Fibroblast of lung (primary cell): Measurements from ENCODE around the gene INPP1. TPM values are rescaled to one million over a fixed set of nuclear protein-coding genes. Genes with fewer than 3 reads are reported as not detected.

Experiments used
- DNase-seq, 2 donors: peaks; one replicate each; pipeline versions ENCODE4 v3.0.0 to v3.0.0-alpha.2; 2010; ENCODE audit warnings: low read depth in 2 of 2
- H2AFZ ChIP-seq: 2 replicates; pipeline ENCODE4 v1.5.1; 2012; ENCODE audit warnings: low read length, control low read depth, inconsistent platforms
- H3K27ac ChIP-seq: 2 replicates; pipeline ENCODE4 v1.5.1; 2011; ENCODE audit warnings: low read length, control low read depth; ENCODE audit not compliant: insufficient read depth
- H3K27me3 ChIP-seq: 2 replicates; pipeline ENCODE4 v1.5.1; 2011; ENCODE audit warnings: mild to moderate bottlenecking, low read length; ENCODE audit not compliant: control insufficient read depth, insufficient read depth
- H3K36me3 ChIP-seq: 2 replicates; pipeline ENCODE4 v1.5.1; 2011; ENCODE audit warnings: low read length; ENCODE audit not compliant: control insufficient read depth, insufficient read depth
- H3K4me1 ChIP-seq: 2 replicates; pipeline ENCODE4 v1.5.1; 2011; ENCODE audit warnings: low read length; ENCODE audit not compliant: control insufficient read depth, insufficient read depth; ENCODE audit errors: extremely low read depth
- H3K4me2 ChIP-seq: 2 replicates; pipeline ENCODE4 v1.5.1; 2011; ENCODE audit warnings: low read length, control low read depth; ENCODE audit not compliant: insufficient read depth; ENCODE audit errors: extremely low read depth
- H3K4me3 ChIP-seq, 4 experiments: fragments of 200-600 bp in 1 of 4; sonication (generic) in 1 of 4; replicated peaks in 1 of 4; 2 replicates each; pipeline ENCODE4 v1.5.1; 2011 to 2016; ENCODE audit warnings: low read length in 4 of 4, low read depth in 3 of 4, mild to moderate bottlenecking in 3 of 4, control low read depth in 2 of 4, inconsistent platforms in 1 of 4, mixed read lengths in 1 of 4; ENCODE audit not compliant: insufficient read depth in 1 of 4; ENCODE audit errors: control extremely low read depth in 1 of 4
- H3K79me2 ChIP-seq: 2 replicates; pipeline ENCODE4 v1.5.1; 2012; ENCODE audit warnings: mild to moderate bottlenecking, low read length, inconsistent platforms; ENCODE audit not compliant: control insufficient read depth, insufficient read depth
- H3K9ac ChIP-seq: 2 replicates; pipeline ENCODE4 v1.5.1; 2011; ENCODE audit warnings: mild to moderate bottlenecking, low read length, control low read depth; ENCODE audit not compliant: insufficient read depth
- H3K9me3 ChIP-seq: 2 replicates; pipeline ENCODE4 v1.5.1; 2012; ENCODE audit warnings: low read depth, low read length; ENCODE audit not compliant: control insufficient read depth, insufficient read depth
- H4K20me1 ChIP-seq: 2 replicates; pipeline ENCODE4 v1.5.1; 2011; ENCODE audit warnings: low read length; ENCODE audit not compliant: control insufficient read depth, insufficient read depth; ENCODE audit errors: extremely low read depth
- CTCF ChIP-seq, 2 donors: IDR thresholded peaks in 1 of 2; conservative IDR thresholded peaks in 1 of 2; 1 replicate in 1 of 2; 2 replicates in 1 of 2; pipeline ENCODE4 v1.5.1; 2011 to 2012; ENCODE audit warnings: low read length in 2 of 2, control low read depth in 1 of 2, inconsistent platforms in 1 of 2, low read depth in 1 of 2, mild to moderate bottlenecking in 1 of 2
- EZH2 ChIP-seq: IDR thresholded peaks from 2 replicates; pipeline ENCODE4 v1.5.1; 2012; ENCODE audit warnings: low read length, control low read depth, mild to moderate bottlenecking; ENCODE audit errors: missing control alignments
- polyA plus RNA-seq, 2 donors: library from polyadenylated mRNA; depleted of rRNA in 1 of 2; stranded (reverse) in 1 of 2; unstranded in 1 of 2; fragments of >200 nt; gene quantifications; 2 replicates each; pipeline ENCODE4 v1.2.1, GENCODE V29; 2011 to 2012; ENCODE audit warnings: missing spikeins in 1 of 2
- total RNA-seq: library from RNA; depleted of rRNA; stranded (reverse); fragments of >200 nt; gene quantifications from 2 replicates; pipeline ENCODE4 v1.2.1, GENCODE V29; 2014

Gene INPP1
- total and polyA plus RNA-seq, 2 donors (not counting 1 experiment from before 2014, with no cell fraction given): 14.0 to 16.4 TPM

GRCh38 chr2:190396271-190396670, 52.9 kb downstream of the INPP1 start:
- TF ChIP-seq EZH2: no peak
- Histone ChIP-seq H3K4me1 (no peaks in the 10 kb centered on the region), H3K4me3 (no peak overlapping the region), H3K79me2 (no peaks in the 10 kb centered on the region), H3K4me2 (no peak overlapping the region), H3K9ac (no peak overlapping the region), H3K27me3 (peaks cover 2% of the 10 kb centered on the region), H3K27ac (no peak overlapping the region), H2AFZ (no peak overlapping the region), H3K36me3 (no peaks in the 10 kb centered on the region), H4K20me1 (no peaks in the 10 kb centered on the region), H3K9me3 (no peaks in the 10 kb centered on the region)
- no peak for DNase-seq

GRCh38 chr2:190402986-190403603, 59.7 kb downstream of the INPP1 start:
- DNase-seq: no peak
- H2AFZ ChIP-seq: no peak overlapping the region
- H3K4me1 ChIP-seq: no peaks in the 10 kb centered on the region
- H3K4me3 ChIP-seq: no peak overlapping the region
- H3K9ac ChIP-seq: no peak overlapping the region
- H3K9me3 ChIP-seq: no peaks in the 10 kb centered on the region
- H3K27me3 ChIP-seq: peaks cover 3% of the 10 kb centered on the region
- H4K20me1 ChIP-seq: no peaks in the 10 kb centered on the region
- TF ChIP-seq EZH2: no peak
- TF ChIP-seq CTCF (conservative IDR thresholded peaks at IDR 0.05 in 1 of 2, IDR thresholded peaks at IDR 0.05 in 1 of 2; ENCODE audit: low read depth in 1 of 2, low read length in 2 of 2): no peak
- no peak overlapping the region for H3K27ac ChIP-seq
- no peaks in the 10 kb centered on the region for H3K79me2 ChIP-seq
- no peak overlapping the region for H3K4me2 ChIP-seq
- no peaks in the 10 kb centered on the region for H3K36me3 ChIP-seq

GRCh38 chr2:190404487-190404886, 61.1 kb downstream of the INPP1 start:
- Histone ChIP-seq H3K4me2 (no peak overlapping the region), H2AFZ (no peak overlapping the region), H3K79me2 (no peaks in the 10 kb centered on the region), H3K9me3 (no peaks in the 10 kb centered on the region), H4K20me1 (no peaks in the 10 kb centered on the region), H3K36me3 (no peaks in the 10 kb centered on the region), H3K9ac (no peak overlapping the region), H3K27me3 (peaks cover 3% of the 10 kb centered on the region), H3K4me3 (no peak overlapping the region), H3K27ac (no peak overlapping the region), H3K4me1 (no peaks in the 10 kb centered on the region)
- peak in 1 of 2 donors; percentile 60 for DNase-seq
- TF ChIP-seq CTCF (conservative IDR thresholded peaks at IDR 0.05 in 1 of 2, IDR thresholded peaks at IDR 0.05 in 1 of 2; ENCODE audit: low read depth in 1 of 2, low read length in 2 of 2): no peak
- TF ChIP-seq EZH2: no peak
